GM19395 (cell line): ENCODE measurements around the gene ASMT.
"Not testable (repeated sequence)": the region's sequence is repeated elsewhere in the genome, so short reads cannot be mapped to it uniquely, and the experiment has no call there.

Experiments used
- ATAC-seq: cut with Tn5 transposase; IDR thresholded peaks from one replicate; pipeline ENCODE4 v1.9.1; 2021; ENCODE audit warnings: mild to moderate bottlenecking, moderate library complexity; ENCODE audit not compliant: unreplicated experiment

The ASMT gene, protein sequence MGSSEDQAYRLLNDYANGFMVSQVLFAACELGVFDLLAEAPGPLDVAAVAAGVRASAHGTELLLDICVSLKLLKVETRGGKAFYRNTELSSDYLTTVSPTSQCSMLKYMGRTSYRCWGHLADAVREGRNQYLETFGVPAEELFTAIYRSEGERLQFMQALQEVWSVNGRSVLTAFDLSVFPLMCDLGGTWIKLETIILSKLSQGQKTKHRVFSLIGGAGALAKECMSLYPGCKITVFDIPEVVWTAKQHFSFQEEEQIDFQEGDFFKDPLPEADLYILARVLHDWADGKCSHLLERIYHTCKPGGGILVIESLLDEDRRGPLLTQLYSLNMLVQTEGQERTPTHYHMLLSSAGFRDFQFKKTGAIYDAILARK

GRCh38 chrX:1614927-1615326, at the start of gene ASMT:
ASMT (plus strand) TSS chrX:1615059; CDS start chrX:1615200, 141 bp downstream.
- ATAC-seq: no peak

DNA sequence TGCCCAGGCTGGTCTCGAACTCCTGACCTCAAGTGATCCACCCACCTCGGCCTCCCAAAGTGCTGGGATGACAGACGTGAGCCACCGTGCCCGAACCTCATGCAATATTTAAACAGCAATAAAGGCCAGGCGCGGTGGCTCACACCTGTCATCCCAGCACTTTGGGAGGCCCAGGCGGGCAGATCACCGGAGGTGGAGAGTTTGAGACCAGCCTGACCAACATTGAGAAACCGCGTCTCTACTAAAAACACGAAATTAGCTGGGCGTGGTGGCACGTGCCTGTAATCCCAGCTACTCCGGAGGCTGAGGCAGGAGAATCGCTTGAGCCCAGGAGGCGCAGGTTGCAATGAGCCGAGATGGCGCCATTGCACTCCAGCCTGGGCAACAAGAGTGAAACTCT, 40.7 kb upstream of the ASMT start:
- ATAC-seq: not testable (repeated sequence)

DNA sequence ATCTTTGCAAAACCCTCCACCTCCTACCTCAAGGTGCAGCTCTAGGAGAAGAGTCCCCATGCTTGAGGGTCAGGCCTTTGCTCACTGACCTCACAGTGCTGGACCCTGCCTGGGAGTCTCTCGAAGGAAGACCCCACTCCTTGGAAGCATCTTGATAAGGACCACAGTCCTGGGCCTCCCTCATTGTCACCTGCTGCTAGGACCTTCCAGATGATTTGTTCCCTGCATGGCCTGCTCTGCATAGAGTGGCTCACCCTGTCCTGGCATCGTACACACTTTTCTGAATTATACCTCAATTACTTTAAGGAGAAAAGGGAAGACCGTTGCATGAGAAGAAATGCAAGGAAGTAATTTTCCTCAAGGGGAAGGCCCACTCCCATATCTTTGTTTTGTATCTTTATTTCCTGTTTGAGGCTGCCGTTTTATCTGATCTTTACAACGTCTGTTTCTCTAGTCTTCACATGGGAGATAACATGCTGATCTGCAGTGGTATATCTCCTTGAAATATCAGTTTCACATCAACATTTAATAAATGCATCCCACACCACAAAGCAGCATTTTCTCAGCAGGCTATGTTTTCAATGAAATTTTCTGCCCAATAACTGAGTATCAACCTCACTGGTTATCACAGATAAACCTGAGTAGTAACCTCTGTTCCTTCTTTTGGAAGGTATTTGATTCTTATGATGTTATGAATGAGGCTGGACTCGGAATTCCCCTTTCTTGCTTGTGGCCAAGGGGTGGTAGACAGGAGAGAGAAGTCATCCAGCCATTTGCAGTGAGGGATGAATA, 38.5 kb upstream of the ASMT start:
- no peak for ATAC-seq

- no peak for ATAC-seq
Measured at GRCh38 chrX:1577845-1578244, 37.0 kb upstream of the ASMT start.

GRCh38 chrX:1578511-1579173, 36.2 kb upstream of the ASMT start:
- ATAC-seq: no peak

DNA sequence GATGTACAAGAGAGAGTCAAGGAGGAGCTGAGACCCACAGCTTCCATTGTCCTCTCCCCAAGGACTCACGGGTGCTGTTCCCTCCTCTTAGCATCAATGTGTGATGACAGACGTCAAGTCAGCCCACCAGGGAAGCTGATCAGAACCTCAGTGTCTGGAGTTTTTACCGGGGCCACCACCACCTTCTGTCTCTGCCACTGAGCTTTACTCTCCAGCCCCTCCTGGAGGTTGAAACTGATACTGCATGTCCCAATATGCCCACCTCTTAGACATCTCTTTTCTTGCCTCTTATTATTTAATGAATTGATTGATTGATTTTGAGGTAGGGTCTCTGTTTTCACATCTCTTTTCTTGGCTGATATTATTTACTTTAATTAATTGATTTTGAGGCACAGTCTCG, 33.7 kb upstream of the ASMT start:
- no peak for ATAC-seq

- ATAC-seq: peak; percentile 73
Measured at GRCh38 chrX:1582686-1583437, 32.0 kb upstream of the ASMT start.

- no peak for ATAC-seq
Measured at GRCh38 chrX:1584237-1585011, 30.4 kb upstream of the ASMT start.

- ATAC-seq: no peak
Measured at GRCh38 chrX:1587161-1587560, 27.7 kb upstream of the ASMT start.

- no peak for ATAC-seq
Measured at GRCh38 chrX:1589356-1590130, 25.3 kb upstream of the ASMT start.

- ATAC-seq: peak; percentile 74
Measured at GRCh38 chrX:1591102-1591862, 23.6 kb upstream of the ASMT start, which contains the start of gene AKAP17A. AKAP17A (plus strand) TSS chrX:1591604; CDS start chrX:1593463, 1,859 bp downstream.

DNA sequence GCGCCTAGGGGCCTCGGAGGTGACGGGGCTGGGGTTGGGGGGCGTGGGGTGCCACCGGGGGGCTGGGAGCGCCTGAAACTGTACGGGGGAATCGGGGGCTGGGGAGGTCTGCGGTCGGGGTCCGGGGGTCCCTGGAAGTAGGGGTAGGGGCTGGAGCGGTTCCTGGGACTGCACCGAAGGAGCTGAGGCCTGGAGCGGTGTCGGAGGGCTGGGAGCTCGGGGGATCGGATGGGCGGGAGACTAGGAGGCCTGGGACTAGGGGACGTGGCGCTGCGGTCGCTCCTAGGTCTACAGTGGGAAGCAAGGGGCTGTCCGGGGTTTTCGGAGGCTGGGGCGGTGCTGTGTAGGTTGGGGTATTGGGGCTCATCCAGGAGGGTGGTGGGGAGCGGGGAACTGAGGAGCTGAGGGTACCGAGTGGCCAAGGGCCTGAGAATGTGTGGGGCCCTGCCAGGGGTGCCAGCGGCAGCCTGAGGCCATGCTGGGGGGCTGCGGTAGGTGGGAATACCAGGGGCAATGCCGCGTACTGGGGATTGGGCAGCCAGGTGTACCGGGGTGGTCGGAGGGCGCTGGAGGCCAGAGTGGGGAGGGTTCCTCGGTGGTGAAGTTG, 22.9 kb upstream of the ASMT start:
- ATAC-seq: no peak

DNA sequence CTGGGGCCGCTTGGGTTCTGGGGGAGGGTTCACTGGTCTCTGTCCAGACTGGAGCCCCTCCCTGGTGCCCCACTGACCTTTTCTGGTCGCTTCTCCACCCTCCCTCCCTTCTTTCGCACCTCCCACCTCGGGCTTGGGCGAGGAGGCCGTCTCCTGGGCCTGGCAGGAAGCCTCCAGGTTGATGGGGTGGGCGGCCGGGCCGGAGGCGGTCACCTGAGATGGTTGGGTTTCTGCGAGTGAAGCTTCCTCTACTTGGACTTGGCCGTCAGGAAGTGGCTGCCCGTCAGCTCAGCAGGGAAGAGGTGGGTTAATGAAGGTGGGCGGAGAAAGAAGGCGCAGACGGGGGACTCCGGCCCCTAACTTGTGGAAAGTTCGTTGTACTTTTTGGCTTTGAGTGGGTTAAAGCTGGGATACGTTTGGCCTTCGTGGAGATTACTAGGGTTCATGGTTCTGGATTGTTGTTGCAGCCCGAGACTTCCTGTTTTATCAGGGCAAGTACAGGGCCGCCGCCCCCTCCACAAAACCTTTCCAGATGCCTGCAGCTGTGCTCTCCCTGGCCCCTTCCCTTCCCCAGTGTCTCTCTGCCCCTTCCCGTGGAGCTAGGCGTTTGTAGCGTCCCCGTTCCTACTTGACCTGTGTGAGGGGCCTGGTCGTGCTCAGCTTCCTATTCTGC, 22.3 kb upstream of the ASMT start:
- ATAC-seq: peak; percentile 59

- no peak for ATAC-seq
Measured at GRCh38 chrX:1593286-1594271, 21.3 kb upstream of the ASMT start.

- ATAC-seq: no peak
Measured at GRCh38 chrX:1595711-1596060, 19.2 kb upstream of the ASMT start.

DNA sequence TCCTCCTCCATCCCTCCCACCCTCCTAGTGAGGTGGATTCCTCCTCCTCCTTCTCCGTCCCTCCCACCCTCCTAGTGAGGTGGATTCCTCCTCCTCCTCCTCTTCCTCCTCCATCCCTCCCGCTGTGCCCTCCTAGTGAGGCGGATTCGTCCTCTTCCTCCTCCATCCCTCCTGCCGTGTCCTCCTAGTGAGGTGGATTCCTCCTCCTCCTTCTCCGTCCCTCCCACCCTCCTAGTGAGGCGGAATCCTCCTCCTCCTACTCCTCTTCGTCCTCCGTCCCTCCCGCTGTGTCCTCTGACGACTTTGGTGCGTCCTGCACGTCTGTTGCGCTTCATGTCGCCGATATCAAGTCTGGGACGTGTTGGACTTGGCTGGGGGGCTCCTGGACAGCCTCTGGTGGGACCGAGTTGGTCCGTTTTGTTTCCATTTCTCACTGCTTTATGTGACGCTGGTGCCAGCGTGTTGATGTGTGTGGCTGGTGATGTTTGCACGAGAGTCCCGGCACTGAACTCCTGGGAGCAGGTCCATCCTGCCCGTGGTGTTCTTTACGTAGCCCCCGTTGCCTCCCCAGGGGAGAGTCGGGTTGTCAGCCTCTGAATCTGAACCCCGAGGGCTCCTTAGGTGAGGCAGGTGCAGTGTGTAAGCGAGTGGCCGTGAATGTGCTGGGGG, 18.0 kb upstream of the ASMT start:
- ATAC-seq: no peak
